ENCODE data around the gene UST.

- TF ChIP-seq CTCF (IDR thresholded peaks at IDR 0.05 in 2 of 3, conservative IDR thresholded peaks at IDR 0.05 in 1 of 3; ENCODE audit: borderline replicate concordance in 1 of 3, insufficient read depth in 1 of 3, low read depth in 2 of 3, low read length in 2 of 3) (no peak), SP1 (IDR thresholded peaks at IDR 0.05; ENCODE audit: low read depth) (0 out of 2 replicates have a peak, but pooled peaks have one; percentile 22), CBX3 (IDR thresholded peaks at IDR 0.05; ENCODE audit: low read depth) (no peak), MAX (IDR thresholded peaks at IDR 0.05) (no peak), POLR2A (IDR thresholded peaks at IDR 0.05; ENCODE audit: borderline replicate concordance, extremely low read depth, insufficient read depth, insufficient read length) (no peak), RAD21 (IDR thresholded peaks at IDR 0.05; ENCODE audit: low read depth) (no peak), ATF3 (IDR thresholded peaks at IDR 0.05) (no peak), EZH2 (IDR thresholded peaks at IDR 0.05) (no peak)
Measured at GRCh38 chr6:148999929-149000468, 253.2 kb downstream of the UST start.
